Caco-2 (cell line): ENCODE measurements around the gene DCAF5. TPM values are rescaled to one million over a fixed set of nuclear protein-coding genes. Genes with fewer than 3 reads are reported as not detected.

ENCODE experiments used
- BruUV-seq: library from RNA; stranded (reverse); fragments of 400-500 nt; replicated peaks from 2 replicates; lab custom pipeline; 2021; lab: Mats Ljungman, UMichigan
- CTCF ChIA-PET: fragments of 300-600 bp; sonication (Branson Sonifier 250); formaldehyde crosslinking; loops from one replicate; lab custom pipeline; 2022; ENCODE audit warnings: antibody characterized with exemption; lab: Charles Lee
- POLR2A ChIA-PET: fragments of 300-600 bp; sonication (Branson Sonifier 250); formaldehyde crosslinking; loops from one replicate; lab custom pipeline; 2022; ENCODE audit warnings: antibody characterized with exemption; lab: Charles Lee
- DNase-seq, 2 experiments: peaks; one replicate each; pipeline versions ENCODE4 v3.0.0 to v3.0.0-alpha.2; 2020 to 2022
- H3K27me3 ChIP-seq: replicated peaks from 2 replicates; pipeline ENCODE4 v1.6.0; 2011; ENCODE audit warnings: low read length; ENCODE audit not compliant: control insufficient read depth, insufficient read depth
- H3K36me3 ChIP-seq: 2 replicates; pipeline ENCODE4 v1.5.1; 2011; ENCODE audit warnings: low read length; ENCODE audit not compliant: control insufficient read depth, insufficient read depth
- H3K4me1 ChIP-seq: fragments of 250-450 bp; sonication (Bioruptor Pico); 2 replicates; pipeline ENCODE4 v1.5.1; 2020; ENCODE audit warnings: mild to moderate bottlenecking
- H3K4me3 ChIP-seq: 2 replicates; pipeline ENCODE4 v1.5.1; 2011; ENCODE audit warnings: low read depth, mild to moderate bottlenecking, control low read depth, low read length
- H3K9me3 ChIP-seq: fragments of 250-450 bp; sonication (Bioruptor Pico); 2 replicates; pipeline ENCODE4 v1.5.1; 2020; ENCODE audit warnings: mild to moderate bottlenecking, moderate library complexity
- H3K27ac Mint-ChIP-seq: one replicate; pipeline ENCODE4 v1.8.0; 2022; ENCODE audit warnings: mixed read lengths; ENCODE audit not compliant: unreplicated experiment
- H3K27me3 Mint-ChIP-seq: one replicate; pipeline ENCODE4 v1.8.0; 2022; ENCODE audit warnings: mixed read lengths; ENCODE audit not compliant: insufficient read depth, unreplicated experiment
- H3K36me3 Mint-ChIP-seq: one replicate; pipeline ENCODE4 v1.8.0; 2022; ENCODE audit warnings: mild to moderate bottlenecking, mixed read lengths; ENCODE audit not compliant: insufficient read depth, unreplicated experiment
- H3K4me1 Mint-ChIP-seq: one replicate; pipeline ENCODE4 v1.8.0; 2022; ENCODE audit warnings: low read depth, mixed read lengths; ENCODE audit not compliant: unreplicated experiment
- H3K4me3 Mint-ChIP-seq: one replicate; pipeline ENCODE4 v1.8.0; 2022; ENCODE audit warnings: mild to moderate bottlenecking, moderate library complexity, mixed read lengths; ENCODE audit not compliant: unreplicated experiment
- H3K9me3 Mint-ChIP-seq: one replicate; pipeline ENCODE4 v1.8.0; 2022; ENCODE audit warnings: mixed read lengths; ENCODE audit not compliant: unreplicated experiment
- CTCF ChIP-seq, 2 experiments: fragments of 200-600 bp in 1 of 2; IDR thresholded peaks; 1 replicate in 1 of 2; 2 replicates in 1 of 2; pipeline versions ENCODE4 v1.5.1 to v1.8.0; 2011 to 2022; ENCODE audit warnings: antibody characterized with exemption in 1 of 2, control low read depth in 1 of 2, inconsistent platforms in 1 of 2, low read depth in 1 of 2, low read length in 1 of 2, mild to moderate bottlenecking in 1 of 2, moderate library complexity in 1 of 2; ENCODE audit not compliant: insufficient read depth in 1 of 2, severe bottlenecking in 1 of 2, unreplicated experiment in 1 of 2
- intact Hi-C: fragments of 100-400 bp; cut with micrococcal nuclease; formaldehyde crosslinking; loops from one replicate; pipeline ENCODE4 v1.10.0; 2022; ENCODE audit not compliant: unreplicated experiment
- total RNA-seq: library from RNA; stranded (reverse); gene quantifications from 2 replicates; pipeline ENCODE4 v1.2.3, GENCODE V29; 2022

Gene DCAF5
- total RNA-seq, 1 experiment from 2014 or later: 34.8 TPM

- Histone ChIP-seq H3K9me3 (no peaks in the 10 kb centered on the region), H3K4me1 (peaks cover 14% of the 10 kb centered on the region), H3K36me3 (no peaks in the 10 kb centered on the region), H3K4me3 (no peak overlapping the region), H3K27me3 (no peaks in the 10 kb centered on the region)
- no peak overlapping the region for H3K4me3 Mint-ChIP-seq
- TF ChIP-seq CTCF (IDR thresholded peaks at IDR 0.05; ENCODE audit: insufficient read depth in 1 of 2, low read depth in 1 of 2, low read length in 1 of 2, severe bottlenecking in 1 of 2, unreplicated experiment in 1 of 2): no peak
- ChIA-PET POLR2A (no interaction called here), CTCF (interaction anchor here (0.9 kb wide), 1 partner anchor 13 kb away, joined by 3 read pairs; no protein-coding TSS in a partner anchor)
- intact Hi-C loops: no loop called here
- peaks cover 8% of the 10 kb centered on the region for H3K36me3 Mint-ChIP-seq
- no TSS peak for BruUV-seq
- H3K4me1 Mint-ChIP-seq: peaks cover 8% of the 10 kb centered on the region
- no peak overlapping the region for H3K27ac Mint-ChIP-seq
- no peaks in the 10 kb centered on the region for H3K9me3 Mint-ChIP-seq
- H3K27me3 Mint-ChIP-seq: no peaks in the 10 kb centered on the region
- no peak for DNase-seq
Observed at GRCh38 chr14:69042787-69043444, 110.0 kb downstream of the DCAF5 start.

DNA sequence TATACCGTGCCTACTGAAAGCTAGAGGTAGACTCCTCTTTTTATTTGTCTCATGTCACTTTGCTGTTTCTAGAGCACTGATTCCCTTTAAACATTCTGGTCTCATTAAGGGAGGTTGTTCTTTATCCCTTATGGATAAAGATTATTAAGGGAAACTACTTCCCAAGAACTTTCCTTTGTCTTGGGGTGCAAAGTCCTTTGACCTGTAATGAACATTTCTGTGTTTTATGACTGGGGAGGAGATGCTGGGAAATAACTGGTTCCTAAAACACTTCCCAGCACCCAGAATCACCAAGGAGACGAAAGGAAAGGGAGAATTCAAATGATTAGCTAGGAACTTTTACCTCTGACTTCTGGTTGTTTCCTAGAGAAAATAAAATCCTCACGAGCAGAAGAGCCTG is 110.6 kb downstream of the DCAF5 start:
- no peak for DNase-seq
- Histone ChIP-seq H3K36me3 (no peaks in the 10 kb centered on the region), H3K9me3 (no peaks in the 10 kb centered on the region), H3K4me1 (peaks cover 14% of the 10 kb centered on the region), H3K4me3 (no peak overlapping the region), H3K27me3 (no peaks in the 10 kb centered on the region)
- no peak for TF ChIP-seq CTCF (IDR thresholded peaks at IDR 0.05; ENCODE audit: insufficient read depth in 1 of 2, low read depth in 1 of 2, low read length in 1 of 2, severe bottlenecking in 1 of 2, unreplicated experiment in 1 of 2)
- intact Hi-C loops: no loop called here
- H3K9me3 Mint-ChIP-seq: no peaks in the 10 kb centered on the region
- H3K4me1 Mint-ChIP-seq: peaks cover 8% of the 10 kb centered on the region
- no peak overlapping the region for H3K27ac Mint-ChIP-seq
- BruUV-seq: no TSS peak
- no peak overlapping the region for H3K4me3 Mint-ChIP-seq
- ChIA-PET POLR2A (no interaction called here), CTCF (interaction anchor here (0.9 kb wide), 1 partner anchor 14 kb away, joined by 3 read pairs; no protein-coding TSS in a partner anchor)
- H3K27me3 Mint-ChIP-seq: no peaks in the 10 kb centered on the region
- H3K36me3 Mint-ChIP-seq: peaks cover 8% of the 10 kb centered on the region

DNA sequence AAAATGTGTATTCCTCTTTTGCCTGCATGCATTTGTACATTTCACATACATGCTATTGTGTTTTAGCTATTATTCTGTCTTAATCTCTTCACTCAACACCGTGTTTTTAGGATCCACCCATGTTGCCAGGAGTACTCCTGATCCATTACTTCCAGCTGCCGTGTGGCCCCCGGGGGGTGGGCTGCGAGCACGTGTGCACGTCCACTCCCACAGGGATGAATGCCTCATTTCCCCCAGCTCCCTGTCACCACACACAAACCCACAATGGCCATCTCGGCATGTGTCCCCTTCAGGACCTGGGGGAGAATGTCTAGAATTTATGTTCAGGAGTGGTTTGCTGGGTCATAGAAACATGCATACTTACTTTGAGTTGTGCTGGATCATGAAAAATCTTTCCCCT is 111.1 kb downstream of the DCAF5 start:
- Histone ChIP-seq H3K9me3 (no peaks in the 10 kb centered on the region), H3K4me1 (peaks cover 14% of the 10 kb centered on the region), H3K4me3 (no peak overlapping the region), H3K36me3 (no peaks in the 10 kb centered on the region), H3K27me3 (no peaks in the 10 kb centered on the region)
- peaks cover 8% of the 10 kb centered on the region for H3K4me1 Mint-ChIP-seq
- POLR2A ChIA-PET: no interaction called here
- intact Hi-C loops: no loop called here
- no peaks in the 10 kb centered on the region for H3K9me3 Mint-ChIP-seq
- H3K27me3 Mint-ChIP-seq: no peaks in the 10 kb centered on the region
- DNase-seq: no peak
- CTCF ChIA-PET: interaction anchor here (0.6 kb wide), 1 partner anchor 178 kb away, joined by 3 read pairs; no protein-coding TSS in a partner anchor
- H3K36me3 Mint-ChIP-seq: peaks cover 11% of the 10 kb centered on the region
- BruUV-seq: no TSS peak
- no peak overlapping the region for H3K4me3 Mint-ChIP-seq
- no peak for TF ChIP-seq CTCF (IDR thresholded peaks at IDR 0.05; ENCODE audit: insufficient read depth in 1 of 2, low read depth in 1 of 2, low read length in 1 of 2, severe bottlenecking in 1 of 2, unreplicated experiment in 1 of 2)
- no peak overlapping the region for H3K27ac Mint-ChIP-seq
